Activated naive CD4-positive, alpha-beta T cell treated with anti-CD3 and anti-CD28 coated beads for 36 hours (primary cell): ENCODE data around the gene ACOT7. TPM values are rescaled to one million over a fixed set of nuclear protein-coding genes. Genes with fewer than 3 reads are reported as not detected.
"Not testable (repeated sequence)": the region's sequence is repeated elsewhere in the genome, so short reads cannot be mapped to it uniquely, and the experiment has no call there.

Experiments
- CTCF ChIA-PET: fragments of 350-600 bp; sonication (Branson Sonifier 250); formaldehyde crosslinking; loops from one replicate; lab custom pipeline; 2021; ENCODE audit warnings: antibody characterized with exemption; lab: Charles Lee
- DNase-seq: peaks from one replicate; pipeline ENCODE4 v3.0.0-alpha.2; 2020
- H3K27ac Mint-ChIP-seq: one replicate; pipeline ENCODE4 v1.8.0; 2021; ENCODE audit warnings: mild to moderate bottlenecking, mixed read lengths
- H3K27me3 Mint-ChIP-seq: one replicate; pipeline ENCODE4 v1.8.0; 2021; ENCODE audit warnings: low read depth, mixed read lengths
- H3K36me3 Mint-ChIP-seq: one replicate; pipeline ENCODE4 v1.8.0; 2021; ENCODE audit warnings: low read depth, mixed read lengths
- H3K4me1 Mint-ChIP-seq: one replicate; pipeline ENCODE4 v1.8.0; 2021; ENCODE audit warnings: low read depth, mixed read lengths
- H3K4me3 Mint-ChIP-seq: one replicate; pipeline ENCODE4 v1.8.0; 2021; ENCODE audit warnings: mild to moderate bottlenecking, moderate library complexity, mixed read lengths
- H3K9me3 Mint-ChIP-seq: one replicate; pipeline ENCODE4 v1.8.0; 2021; ENCODE audit warnings: mixed read lengths
- intact Hi-C: fragments of 100-400 bp; cut with micrococcal nuclease; formaldehyde crosslinking; loops from one replicate; pipeline ENCODE4 v1.15.1; 2023
- total RNA-seq, 2 experiments: library from RNA; stranded (reverse); gene quantifications; one replicate each; pipeline ENCODE4 v1.2.3, GENCODE V29; 2021

Gene ACOT7
- total RNA-seq, 2 experiments from 2014 or later: 74.2 to 77.6 TPM

GRCh38 chr1:6429660-6430411, 36.3 kb upstream of the ACOT7 start:
- H3K9me3 Mint-ChIP-seq, intact Hi-C loops, H3K36me3 Mint-ChIP-seq, DNase-seq, H3K27me3 Mint-ChIP-seq, H3K4me1 Mint-ChIP-seq, H3K27ac Mint-ChIP-seq, H3K4me3 Mint-ChIP-seq: not testable (repeated sequence)
- CTCF ChIA-PET: interaction anchor here (0.7 to 2.5 kb wide), 3 partner anchors 9 to 302 kb away, joined by 3 to 10 read pairs (median 3); no protein-coding TSS in a partner anchor

- CTCF ChIA-PET: interaction anchor here (0.7 to 2.5 kb wide), 2 partner anchors 10 to 27 kb away, joined by 3 to 10 read pairs; no protein-coding TSS in a partner anchor
- intact Hi-C loops, H3K4me3 Mint-ChIP-seq, H3K9me3 Mint-ChIP-seq, H3K27ac Mint-ChIP-seq, H3K36me3 Mint-ChIP-seq, DNase-seq, H3K4me1 Mint-ChIP-seq: not testable (repeated sequence)
- peaks cover 11% of the 10 kb centered on the region for H3K27me3 Mint-ChIP-seq
Measured at GRCh38 chr1:6428453-6428852, 34.9 kb upstream of the ACOT7 start.

GRCh38 chr1:6427441-6428390, 34.1 kb upstream of the ACOT7 start:
- no peak for DNase-seq
- no peak overlapping the region for H3K27ac Mint-ChIP-seq
- H3K4me1 Mint-ChIP-seq: peaks cover 7% of the 10 kb centered on the region
- H3K9me3 Mint-ChIP-seq: no peaks in the 10 kb centered on the region
- intact Hi-C loops: no loop called here
- H3K4me3 Mint-ChIP-seq: no peak overlapping the region
- CTCF ChIA-PET: interaction anchor here (0.7 kb wide), 1 partner anchor 26 kb away, joined by 3 read pairs; no protein-coding TSS in a partner anchor
- no peaks in the 10 kb centered on the region for H3K36me3 Mint-ChIP-seq
- peaks cover 15% of the 10 kb centered on the region for H3K27me3 Mint-ChIP-seq

GRCh38 chr1:6426972-6427350, 33.4 kb upstream of the ACOT7 start:
- Mint-ChIP-seq H3K27ac (no peak overlapping the region), H3K9me3 (no peaks in the 10 kb centered on the region), H3K27me3 (peaks cover 17% of the 10 kb centered on the region), H3K4me3 (no peak overlapping the region), H3K36me3 (no peaks in the 10 kb centered on the region), H3K4me1 (peaks cover 7% of the 10 kb centered on the region)
- CTCF ChIA-PET: interaction anchor here (0.6 kb wide), 1 partner anchor 12 kb away, joined by 3 read pairs; no protein-coding TSS in a partner anchor
- intact Hi-C loops: no loop called here
- DNase-seq: no peak

GRCh38 chr1:6426277-6426971, 32.9 kb upstream of the ACOT7 start:
- no peak overlapping the region for H3K27ac Mint-ChIP-seq
- DNase-seq: no peak
- H3K4me3 Mint-ChIP-seq: no peak overlapping the region
- peaks cover 7% of the 10 kb centered on the region for H3K4me1 Mint-ChIP-seq
- H3K9me3 Mint-ChIP-seq: no peaks in the 10 kb centered on the region
- intact Hi-C loops: no loop called here
- peaks cover 23% of the 10 kb centered on the region for H3K27me3 Mint-ChIP-seq
- CTCF ChIA-PET: interaction anchor here (0.6 to 0.9 kb wide), 2 partner anchors 12 kb away, joined by 3 to 4 read pairs; no protein-coding TSS in a partner anchor
- H3K36me3 Mint-ChIP-seq: no peaks in the 10 kb centered on the region

- no peak for DNase-seq
- Mint-ChIP-seq H3K4me1 (peaks cover 7% of the 10 kb centered on the region), H3K4me3 (no peak overlapping the region), H3K9me3 (no peaks in the 10 kb centered on the region), H3K27me3 (peaks cover 30% of the 10 kb centered on the region), H3K36me3 (no peaks in the 10 kb centered on the region), H3K27ac (no peak overlapping the region)
- intact Hi-C loops: no loop called here
- CTCF ChIA-PET: interaction anchor here (0.9 to 1.0 kb wide), 2 partner anchors 11 to 12 kb away, joined by 4 to 8 read pairs; no protein-coding TSS in a partner anchor
Measured at GRCh38 chr1:6425658-6426057, 32.1 kb upstream of the ACOT7 start.

GRCh38 chr1:6424619-6425593, 31.3 kb upstream of the ACOT7 start, which contains the start of gene ESPN:
Gene ESPN, plus strand, starts transcription at chr1:6424776. Its CDS starts 180 bp downstream, at chr1:6424956.
- CTCF ChIA-PET: interaction anchor here (0.7 to 1.0 kb wide), 2 partner anchors 13 to 39 kb away, joined by 4 to 8 read pairs; no protein-coding TSS in a partner anchor
- Mint-ChIP-seq H3K36me3 (no peaks in the 10 kb centered on the region), H3K4me3 (peak within 1 kb of the TSS; percentile 34), H3K9me3 (no peaks in the 10 kb centered on the region), H3K27ac (no peak within 1 kb of the TSS), H3K27me3 (peaks cover 34% of the 10 kb centered on the region), H3K4me1 (peaks cover 7% of the 10 kb centered on the region)
- intact Hi-C loops: no loop called here
- DNase-seq: no peak

- Mint-ChIP-seq H3K4me3 (peak overlapping the region; percentile 34), H3K9me3 (no peaks in the 10 kb centered on the region), H3K4me1 (peaks cover 9% of the 10 kb centered on the region), H3K27me3 (peaks cover 35% of the 10 kb centered on the region), H3K36me3 (no peaks in the 10 kb centered on the region), H3K27ac (no peak overlapping the region)
- intact Hi-C loops: loop anchor here (1.0 to 2.0 kb wide), 4 partner anchors 14 to 66 kb away; no protein-coding TSS in a partner anchor
- no peak for DNase-seq
- CTCF ChIA-PET: interaction anchor here (0.8 to 2.6 kb wide), 14 partner anchors 9 to 177 kb away, joined by 3 to 39 read pairs (median 4); partner anchors contain the start of gene PLEKHG5
Measured at GRCh38 chr1:6424000-6424565, 30.5 kb upstream of the ACOT7 start.

DNA sequence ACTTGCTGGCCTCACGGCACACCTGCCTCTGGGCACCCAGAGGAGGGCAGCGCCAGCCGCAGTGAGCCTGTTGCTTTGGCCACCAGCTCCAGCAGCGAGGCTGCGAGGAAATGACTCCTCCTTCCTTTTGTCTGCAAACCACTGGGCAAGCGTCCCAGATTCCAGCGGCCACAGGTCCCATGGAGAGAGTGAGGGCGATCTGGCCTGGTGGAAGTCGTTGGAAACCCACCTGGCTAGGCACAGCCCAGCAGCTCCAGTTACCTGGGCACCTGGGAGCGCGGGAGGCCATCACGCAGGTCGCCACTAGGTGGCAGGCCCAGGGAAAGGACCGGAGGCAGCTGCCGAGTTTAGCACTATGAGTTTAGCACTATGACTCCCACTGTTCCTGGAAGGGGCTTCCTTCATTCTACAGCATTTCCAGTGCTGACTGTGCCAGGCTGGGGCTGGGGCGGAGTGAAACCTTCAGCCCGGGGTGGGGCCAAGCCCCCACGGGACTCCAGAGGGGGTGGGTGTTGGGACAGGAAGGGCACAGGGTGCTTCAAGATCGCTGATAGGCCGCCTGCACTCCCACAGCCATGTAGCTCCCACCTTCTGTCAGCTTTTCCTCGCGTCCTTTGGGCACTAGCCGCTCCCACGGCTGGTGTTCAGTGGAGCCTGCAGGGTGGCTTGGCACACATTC, 29.9 kb upstream of the ACOT7 start:
- CTCF ChIA-PET: interaction anchor here (0.6 to 2.6 kb wide), 30 partner anchors 9 to 337 kb away, joined by 3 to 39 read pairs (median 3); partner anchors contain the start of gene PLEKHG5
- no peaks in the 10 kb centered on the region for H3K36me3 Mint-ChIP-seq
- H3K9me3 Mint-ChIP-seq: no peaks in the 10 kb centered on the region
- DNase-seq: peak; percentile 87
- no peak overlapping the region for H3K27ac Mint-ChIP-seq
- peaks cover 10% of the 10 kb centered on the region for H3K4me1 Mint-ChIP-seq
- peaks cover 39% of the 10 kb centered on the region for H3K27me3 Mint-ChIP-seq
- intact Hi-C loops: loop anchor here (1.0 to 2.0 kb wide), 4 partner anchors 15 to 67 kb away; no protein-coding TSS in a partner anchor
- peak overlapping the region; percentile 18 for H3K4me3 Mint-ChIP-seq

DNA sequence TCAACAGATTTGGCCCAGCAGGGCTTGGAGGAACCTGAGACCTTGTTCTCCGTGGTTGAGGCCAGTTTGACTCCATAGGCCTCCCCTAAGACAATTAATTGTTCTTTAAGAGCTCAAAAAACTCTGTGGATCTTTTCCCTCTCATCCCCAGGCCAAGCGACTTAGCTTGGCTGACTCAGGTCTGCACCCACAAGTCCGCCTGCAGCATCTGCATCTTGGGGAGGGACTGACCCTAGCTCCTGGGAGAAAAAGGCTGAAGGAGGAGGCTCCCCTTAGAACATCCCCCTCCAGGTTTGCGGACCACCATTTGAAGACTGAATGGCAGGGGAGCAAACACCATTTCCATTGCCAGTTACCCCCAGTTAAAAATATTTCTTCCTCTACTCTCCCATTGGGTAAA, 27.7 kb upstream of the ACOT7 start:
- Mint-ChIP-seq H3K4me1 (peaks cover 10% of the 10 kb centered on the region), H3K36me3 (no peaks in the 10 kb centered on the region), H3K9me3 (no peaks in the 10 kb centered on the region), H3K27ac (no peak overlapping the region), H3K4me3 (no peak overlapping the region), H3K27me3 (peaks cover 59% of the 10 kb centered on the region)
- no peak for DNase-seq
- intact Hi-C loops: no loop called here
- CTCF ChIA-PET: interaction anchor here (1.0 to 1.7 kb wide), 3 partner anchors 17 to 183 kb away, joined by 4 to 12 read pairs (median 4); no protein-coding TSS in a partner anchor
